Activated CD8-positive, alpha-beta memory T cell treated with anti-CD3 and anti-CD28 coated beads, Interleukin-2, amount 50 U/mL, for 1 hour (primary cell): ENCODE results near the gene CMTR1.

Experiments
- DNase-seq: peaks from one replicate; pipeline ENCODE4 v3.0.0-alpha.2; 2020; ENCODE audit errors: extremely low read depth

CMTR1 gene

DNA sequence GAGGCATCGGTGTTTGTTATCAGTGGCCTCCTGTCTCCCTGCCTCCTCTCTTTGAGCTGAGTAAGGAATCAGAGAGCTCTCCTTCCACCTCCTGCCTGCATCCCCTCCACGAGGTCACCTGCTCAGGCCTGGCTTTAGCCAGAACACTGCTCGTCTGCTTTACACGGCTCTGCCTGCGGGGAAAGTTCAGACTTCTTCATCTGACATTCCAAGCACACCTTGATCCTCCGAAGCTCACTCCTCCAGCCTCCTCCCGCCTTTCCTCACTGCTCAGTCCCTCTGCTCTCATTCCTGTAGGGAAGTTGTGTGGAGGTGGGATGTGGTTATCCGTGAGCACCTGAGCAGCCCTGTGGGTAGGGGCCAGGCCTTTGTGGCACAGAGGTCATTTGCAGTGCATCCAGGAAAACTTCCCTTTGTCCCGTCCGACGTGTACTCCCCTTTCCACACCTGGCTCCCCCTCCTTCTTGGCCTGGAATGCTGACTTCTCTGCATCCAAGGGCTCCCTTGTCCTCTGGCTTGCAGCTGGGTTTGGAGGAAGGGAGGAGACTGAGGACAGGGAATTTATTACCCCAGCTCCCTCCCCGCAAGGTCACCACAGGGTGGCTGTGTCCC lies 79.5 kb downstream of the CMTR1 start:
- no peak for DNase-seq

- DNase-seq: no peak
These were observed 80.1 kb downstream of the CMTR1 start for GRCh38 chr6:37513155-37513554.

DNA sequence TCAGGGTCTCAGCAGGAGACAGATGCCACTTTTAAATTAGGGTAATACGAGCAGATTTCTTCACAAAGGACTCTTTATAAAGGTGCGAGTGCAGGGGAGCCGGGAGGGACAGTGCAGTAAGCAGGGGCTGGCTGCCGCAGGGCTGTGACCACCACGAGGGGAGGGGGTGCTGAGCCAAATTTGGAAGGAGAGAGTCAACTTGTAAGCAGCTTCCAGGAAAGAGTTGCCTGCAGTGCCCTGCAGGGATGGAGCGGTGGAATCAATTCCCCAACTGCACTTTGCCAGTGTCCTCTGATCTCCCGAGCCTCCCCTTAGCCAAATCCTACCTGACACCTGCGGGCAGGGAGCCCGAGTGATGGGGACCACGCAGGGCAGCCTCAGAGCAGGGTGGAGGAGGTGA lies 80.6 kb downstream of the CMTR1 start:
- no peak for DNase-seq

GRCh38 chr6:37514321-37514771 lies 81.3 kb downstream of the CMTR1 start:
- no peak for DNase-seq

GRCh38 chr6:37514837-37515236 lies 81.8 kb downstream of the CMTR1 start:
- DNase-seq: no peak

DNA sequence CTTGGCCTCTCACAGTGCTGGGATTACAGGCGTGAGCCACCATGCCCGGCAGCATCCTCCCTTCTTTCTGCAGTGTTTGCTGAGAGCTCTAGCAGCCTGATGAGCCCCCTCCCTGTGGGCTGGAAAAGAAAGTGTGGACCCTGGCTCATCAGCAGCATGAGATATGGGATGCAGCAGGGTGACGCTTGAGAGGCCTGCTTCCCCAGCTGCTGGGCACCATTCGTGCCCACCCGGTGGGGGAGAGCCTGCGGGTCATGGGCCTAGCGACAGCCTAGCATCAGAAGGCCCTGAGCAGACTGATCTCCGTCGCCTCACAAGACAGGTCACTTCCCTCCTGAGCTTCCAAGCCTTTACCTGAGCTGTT lies 82.7 kb downstream of the CMTR1 start:
- no peak for DNase-seq

GRCh38 chr6:37516076-37516919 lies 83.3 kb downstream of the CMTR1 start:
- peak; percentile 86 for DNase-seq

- no peak for DNase-seq
These were observed 83.9 kb downstream of the CMTR1 start for GRCh38 chr6:37516920-37517405.

DNA sequence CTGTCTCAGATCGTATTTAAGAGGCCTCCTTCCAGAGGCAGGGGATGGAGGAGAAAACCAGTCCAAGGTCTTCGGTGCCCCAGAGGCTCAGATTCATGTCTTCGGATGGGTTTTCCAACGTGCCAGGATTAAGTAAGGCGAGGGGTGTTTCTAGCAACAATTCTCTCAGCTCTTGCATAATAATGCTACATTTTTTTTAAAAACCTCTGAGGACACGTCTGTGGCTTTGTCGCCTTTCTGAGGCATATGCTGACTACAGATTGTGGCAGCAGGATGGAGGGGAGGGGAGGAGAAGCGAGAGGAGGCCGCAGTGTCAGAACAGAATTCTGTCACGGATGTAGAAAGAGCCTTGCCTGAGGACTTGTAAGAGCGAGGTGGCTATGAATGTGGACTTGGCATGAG lies 84.4 kb downstream of the CMTR1 start:
- DNase-seq: peak; percentile 67

DNA sequence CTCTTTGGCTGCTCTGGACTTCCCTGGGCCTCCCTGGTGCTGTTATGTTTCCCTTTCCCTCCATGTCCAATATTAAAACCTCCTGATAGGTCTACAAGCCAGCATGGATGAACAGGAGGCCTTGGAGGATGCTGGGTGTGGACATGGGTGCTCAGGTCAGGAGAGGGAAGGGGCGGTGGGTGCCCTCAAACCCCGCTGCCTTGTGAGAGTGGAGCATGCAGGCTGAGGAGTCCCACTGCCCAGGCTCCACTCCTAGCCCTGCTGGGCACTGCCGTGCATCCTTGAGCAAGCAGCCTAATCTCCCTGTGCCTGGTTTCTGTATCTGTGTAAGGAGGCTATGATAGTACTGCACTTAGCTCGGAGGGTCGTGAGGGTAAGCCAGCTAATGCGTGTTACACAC lies 85.1 kb downstream of the CMTR1 start:
- no peak for DNase-seq

GRCh38 chr6:37519461-37519860 lies 86.4 kb downstream of the CMTR1 start:
- no peak for DNase-seq

DNA sequence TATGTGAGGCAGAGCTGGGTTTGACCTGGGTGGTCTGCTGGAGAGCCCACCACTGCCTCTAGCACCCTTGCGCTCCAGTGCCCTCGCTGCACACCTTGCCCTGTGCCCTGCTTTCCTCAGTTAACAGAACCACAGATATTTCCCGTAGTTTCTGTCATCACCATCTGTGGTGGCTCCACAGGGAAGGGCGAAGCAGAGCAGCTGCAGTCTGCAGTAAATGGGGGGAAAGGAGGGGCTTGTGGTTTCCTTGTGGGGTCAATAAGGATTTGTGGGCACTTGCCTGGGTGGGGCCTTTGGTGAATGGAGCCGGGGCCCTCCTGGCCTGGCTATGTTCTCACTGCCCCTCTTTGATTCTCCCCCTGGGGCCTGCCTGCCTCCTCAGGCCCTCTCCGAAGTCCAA lies 87.9 kb downstream of the CMTR1 start:
- DNase-seq: no peak

DNA sequence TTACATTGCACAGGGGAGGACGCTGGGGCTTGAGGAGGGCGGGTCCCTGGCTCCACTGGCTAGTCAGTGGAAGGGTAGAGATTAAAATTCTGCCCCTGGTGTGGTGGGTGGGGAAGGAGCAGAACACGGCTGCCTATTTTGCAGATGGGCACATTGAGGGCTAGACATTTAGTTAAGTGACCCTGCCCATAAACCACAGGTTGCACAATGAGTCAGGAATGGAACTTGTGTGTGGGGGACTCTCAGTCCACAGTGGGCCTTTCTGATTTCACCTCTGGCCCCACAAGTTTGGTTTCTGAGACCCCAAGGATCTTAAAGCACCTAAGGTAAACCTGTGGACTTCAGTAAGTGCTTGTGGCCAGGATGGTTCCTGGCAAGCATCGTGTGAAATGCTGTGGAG lies 88.7 kb downstream of the CMTR1 start:
- DNase-seq: no peak

GRCh38 chr6:37522836-37523235 lies 89.8 kb downstream of the CMTR1 start:
- no peak for DNase-seq

DNA sequence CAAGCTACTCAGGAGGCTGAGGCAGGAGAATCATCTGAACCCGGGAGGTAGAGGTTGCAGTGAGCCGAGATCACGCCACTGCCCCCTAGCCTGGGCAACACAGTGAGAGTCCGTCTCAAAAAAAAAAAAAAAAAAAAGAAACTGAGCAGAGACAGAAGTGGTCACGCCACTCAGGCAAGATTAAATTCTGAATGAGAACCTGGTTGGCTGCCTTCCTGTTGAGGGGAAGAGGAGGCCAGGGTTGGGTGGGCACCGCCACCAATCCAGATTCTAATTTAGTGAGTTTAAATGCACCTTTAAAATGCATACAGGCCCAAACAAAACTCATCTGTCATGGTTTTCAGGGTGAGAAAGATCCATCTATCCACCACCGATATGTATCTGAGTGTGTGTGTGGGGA lies 90.4 kb downstream of the CMTR1 start:
- no peak for DNase-seq

GRCh38 chr6:37524025-37524969 lies 91.3 kb downstream of the CMTR1 start:
- no peak for DNase-seq

DNA sequence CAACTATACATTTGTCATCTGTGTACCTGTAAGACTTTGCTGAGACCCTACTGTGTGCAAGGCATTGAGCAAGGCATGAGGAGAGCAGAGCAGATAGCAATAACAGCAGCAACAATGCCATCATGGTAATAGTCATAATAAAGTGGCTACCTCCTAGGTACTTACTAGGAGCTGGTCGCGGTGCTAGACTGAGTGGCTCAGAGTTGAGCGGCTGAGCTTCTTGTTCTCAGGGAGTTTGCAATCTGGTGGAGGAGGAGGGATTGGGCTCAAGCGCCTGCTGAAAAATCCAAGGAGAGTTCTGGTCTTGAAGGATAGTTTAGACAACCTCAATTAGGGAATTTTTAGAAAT lies 91.9 kb downstream of the CMTR1 start:
- DNase-seq: no peak

DNA sequence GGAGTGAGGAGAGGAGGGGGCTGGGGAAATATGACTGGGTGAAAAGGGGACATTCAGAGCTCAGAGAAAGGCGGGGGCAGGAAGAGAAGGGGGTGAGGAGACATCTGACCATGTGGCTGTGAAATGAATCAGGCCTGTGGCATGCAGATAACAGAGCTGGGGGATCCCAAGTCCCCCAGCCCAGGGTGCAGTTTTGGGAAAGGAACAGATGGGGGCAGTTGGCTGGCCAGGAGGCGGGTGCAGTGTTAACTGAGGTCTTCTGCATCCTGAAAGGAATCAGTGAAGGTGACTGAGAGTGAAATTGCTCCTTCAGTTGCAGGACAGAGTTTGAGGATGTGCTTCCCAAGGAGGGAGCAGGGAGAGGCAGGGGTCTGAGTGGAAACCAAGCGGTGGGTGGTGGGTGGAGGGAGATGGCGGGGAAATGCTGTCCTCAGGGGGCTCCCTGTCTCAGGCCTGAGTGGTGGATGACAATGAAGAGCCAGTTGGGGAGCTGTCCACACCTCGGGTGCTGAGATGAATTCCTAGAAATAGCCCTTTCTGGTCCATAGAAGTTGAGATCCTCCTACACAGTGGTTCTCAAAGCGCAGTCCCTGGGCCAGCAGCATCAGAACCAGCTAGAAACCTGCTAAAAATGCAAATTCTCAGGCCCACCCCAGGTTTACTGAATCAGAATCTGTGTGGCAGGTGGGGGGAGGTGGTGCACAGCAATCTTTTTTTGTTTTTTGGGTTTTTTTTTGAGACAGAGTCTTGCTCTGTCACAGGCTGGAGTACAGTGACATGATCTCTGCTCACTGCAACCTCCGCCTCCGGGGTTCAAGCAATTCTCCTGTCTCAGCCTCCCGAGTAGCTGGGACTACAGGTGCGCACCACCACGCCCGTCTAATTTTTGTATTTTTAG lies 92.7 kb downstream of the CMTR1 start:
- DNase-seq: no peak

- DNase-seq: no peak
These were observed 95.5 kb downstream of the CMTR1 start for GRCh38 chr6:37528541-37528940.

- no peak for DNase-seq
These were observed 97.3 kb downstream of the CMTR1 start for GRCh38 chr6:37530297-37530696.

- no peak for DNase-seq
These were observed 98.0 kb downstream of the CMTR1 start for GRCh38 chr6:37531026-37531425.
